ENCODE results near the gene RGS17.

DNA sequence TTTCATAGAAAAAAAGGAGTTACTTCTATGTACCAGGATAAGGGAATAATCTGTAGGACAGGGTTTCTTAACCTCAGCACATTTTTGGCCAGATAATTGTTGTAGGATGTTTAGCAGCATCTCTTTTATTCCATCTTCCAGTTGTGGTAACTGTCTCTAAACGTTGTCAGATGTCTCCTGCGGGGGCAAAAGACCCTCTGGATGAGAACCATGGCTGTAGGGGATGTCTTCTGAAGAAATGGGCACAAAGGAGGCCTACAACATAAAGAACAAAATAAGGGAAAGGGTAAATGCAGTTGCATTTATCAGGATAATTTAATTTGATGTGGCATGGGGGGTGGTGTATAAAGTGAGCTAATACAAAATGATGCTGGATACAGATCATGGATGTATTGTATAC lies 144.1 kb downstream of the RGS17 start:
- TF ChIP-seq, protein P1, sequence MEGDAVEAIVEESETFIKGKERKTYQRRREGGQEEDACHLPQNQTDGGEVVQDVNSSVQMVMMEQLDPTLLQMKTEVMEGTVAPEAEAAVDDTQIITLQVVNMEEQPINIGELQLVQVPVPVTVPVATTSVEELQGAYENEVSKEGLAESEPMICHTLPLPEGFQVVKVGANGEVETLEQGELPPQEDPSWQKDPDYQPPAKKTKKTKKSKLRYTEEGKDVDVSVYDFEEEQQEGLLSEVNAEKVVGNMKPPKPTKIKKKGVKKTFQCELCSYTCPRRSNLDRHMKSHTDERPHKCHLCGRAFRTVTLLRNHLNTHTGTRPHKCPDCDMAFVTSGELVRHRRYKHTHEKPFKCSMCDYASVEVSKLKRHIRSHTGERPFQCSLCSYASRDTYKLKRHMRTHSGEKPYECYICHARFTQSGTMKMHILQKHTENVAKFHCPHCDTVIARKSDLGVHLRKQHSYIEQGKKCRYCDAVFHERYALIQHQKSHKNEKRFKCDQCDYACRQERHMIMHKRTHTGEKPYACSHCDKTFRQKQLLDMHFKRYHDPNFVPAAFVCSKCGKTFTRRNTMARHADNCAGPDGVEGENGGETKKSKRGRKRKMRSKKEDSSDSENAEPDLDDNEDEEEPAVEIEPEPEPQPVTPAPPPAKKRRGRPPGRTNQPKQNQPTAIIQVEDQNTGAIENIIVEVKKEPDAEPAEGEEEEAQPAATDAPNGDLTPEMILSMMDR (IDR thresholded peaks at IDR 0.05; ENCODE audit: insufficient read depth, low read length): no peak
- TF ChIP-seq POLR2AphosphoS5 (IDR thresholded peaks at IDR 0.05; ENCODE audit: low read depth): no peak
- TF ChIP-seq, protein P2, sequence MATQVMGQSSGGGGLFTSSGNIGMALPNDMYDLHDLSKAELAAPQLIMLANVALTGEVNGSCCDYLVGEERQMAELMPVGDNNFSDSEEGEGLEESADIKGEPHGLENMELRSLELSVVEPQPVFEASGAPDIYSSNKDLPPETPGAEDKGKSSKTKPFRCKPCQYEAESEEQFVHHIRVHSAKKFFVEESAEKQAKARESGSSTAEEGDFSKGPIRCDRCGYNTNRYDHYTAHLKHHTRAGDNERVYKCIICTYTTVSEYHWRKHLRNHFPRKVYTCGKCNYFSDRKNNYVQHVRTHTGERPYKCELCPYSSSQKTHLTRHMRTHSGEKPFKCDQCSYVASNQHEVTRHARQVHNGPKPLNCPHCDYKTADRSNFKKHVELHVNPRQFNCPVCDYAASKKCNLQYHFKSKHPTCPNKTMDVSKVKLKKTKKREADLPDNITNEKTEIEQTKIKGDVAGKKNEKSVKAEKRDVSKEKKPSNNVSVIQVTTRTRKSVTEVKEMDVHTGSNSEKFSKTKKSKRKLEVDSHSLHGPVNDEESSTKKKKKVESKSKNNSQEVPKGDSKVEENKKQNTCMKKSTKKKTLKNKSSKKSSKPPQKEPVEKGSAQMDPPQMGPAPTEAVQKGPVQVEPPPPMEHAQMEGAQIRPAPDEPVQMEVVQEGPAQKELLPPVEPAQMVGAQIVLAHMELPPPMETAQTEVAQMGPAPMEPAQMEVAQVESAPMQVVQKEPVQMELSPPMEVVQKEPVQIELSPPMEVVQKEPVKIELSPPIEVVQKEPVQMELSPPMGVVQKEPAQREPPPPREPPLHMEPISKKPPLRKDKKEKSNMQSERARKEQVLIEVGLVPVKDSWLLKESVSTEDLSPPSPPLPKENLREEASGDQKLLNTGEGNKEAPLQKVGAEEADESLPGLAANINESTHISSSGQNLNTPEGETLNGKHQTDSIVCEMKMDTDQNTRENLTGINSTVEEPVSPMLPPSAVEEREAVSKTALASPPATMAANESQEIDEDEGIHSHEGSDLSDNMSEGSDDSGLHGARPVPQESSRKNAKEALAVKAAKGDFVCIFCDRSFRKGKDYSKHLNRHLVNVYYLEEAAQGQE (IDR thresholded peaks at IDR 0.05; ENCODE audit: insufficient replicate concordance, low read depth): no peak

Data from HL-60 (cell line).